ENCODE data around the gene HPSE2. TPM values are rescaled to one million over a fixed set of nuclear protein-coding genes. Genes with fewer than 3 reads are reported as not detected.

HPSE2 gene
- total and polyA plus RNA-seq, 2 of the 8 experiments (the other 6 are each of a cell fraction or from before 2014, with no cell fraction given) = 0.41 to 0.58 TPM

GRCh38 chr10:98696516-98696915 is 539.1 kb downstream of the HPSE2 start (continued):
- TF ChIP-seq SP1 (IDR thresholded peaks at IDR 0.05; ENCODE audit: low read depth, low read length) (no peak), CHD7 (IDR thresholded peaks at IDR 0.05; ENCODE audit: insufficient replicate concordance, low read length) (no peak), CHD1 (IDR thresholded peaks at IDR 0.05; ENCODE audit: low read depth, low read length) (no peak)

All from H1 (cell line).